RWPE2 (cell line): ENCODE data around the gene FAR2.
"Not testable (repeated sequence)": the region's sequence is repeated elsewhere in the genome, so short reads cannot be mapped to it uniquely, and the experiment has no call there.

ENCODE experiments used
- ATAC-seq: fragments of 200-7000 bp; cut with Tn5 transposase; 3 replicates; pipeline ENCODE4 v1.9.1; 2021; ENCODE audit warnings: low read depth
- DNase-seq: peaks from one replicate; pipeline ENCODE4 v3.0.0-alpha.2; 2020; ENCODE audit warnings: low spot score
- H3K27ac ChIP-seq: fragments of 450-650 bp; 2 replicates; pipeline ENCODE4 v1.5.1; 2017; ENCODE audit warnings: mild to moderate bottlenecking; ENCODE audit not compliant: poor library complexity, severe bottlenecking
- H3K27me3 ChIP-seq: fragments of 250-450 bp; sonication (Bioruptor Pico); 2 replicates; pipeline ENCODE4 v1.5.1; 2021; ENCODE audit warnings: mild to moderate bottlenecking, moderate library complexity; ENCODE audit not compliant: insufficient read depth, poor library complexity, severe bottlenecking
- H3K36me3 ChIP-seq: fragments of 250-450 bp; sonication (Bioruptor Pico); 2 replicates; pipeline ENCODE4 v1.5.1; 2020; ENCODE audit warnings: low read depth, mild to moderate bottlenecking, moderate library complexity
- H3K4me1 ChIP-seq: fragments of 250-450 bp; sonication (Bioruptor Pico); 2 replicates; pipeline ENCODE4 v1.5.1; 2021; ENCODE audit warnings: mild to moderate bottlenecking, moderate library complexity; ENCODE audit not compliant: insufficient read depth, poor library complexity, severe bottlenecking
- H3K4me3 ChIP-seq: fragments of 250-450 bp; sonication (Bioruptor Pico); 2 replicates; pipeline ENCODE4 v1.5.1; 2021; ENCODE audit warnings: mild to moderate bottlenecking, moderate library complexity; ENCODE audit not compliant: severe bottlenecking
- H3K9me3 ChIP-seq: fragments of 250-450 bp; sonication (Bioruptor Pico); 2 replicates; pipeline ENCODE4 v1.5.1; 2021; ENCODE audit warnings: mild to moderate bottlenecking, moderate library complexity; ENCODE audit not compliant: severe bottlenecking
- TF ChIP-seq, protein P1 (sequence below): fragments of 450-650 bp; IDR thresholded peaks from one replicate; pipeline ENCODE4 v1.5.1; 2017; ENCODE audit warnings: mild to moderate bottlenecking, moderate library complexity; ENCODE audit not compliant: poor library complexity, severe bottlenecking

The FAR2 gene

DNA sequence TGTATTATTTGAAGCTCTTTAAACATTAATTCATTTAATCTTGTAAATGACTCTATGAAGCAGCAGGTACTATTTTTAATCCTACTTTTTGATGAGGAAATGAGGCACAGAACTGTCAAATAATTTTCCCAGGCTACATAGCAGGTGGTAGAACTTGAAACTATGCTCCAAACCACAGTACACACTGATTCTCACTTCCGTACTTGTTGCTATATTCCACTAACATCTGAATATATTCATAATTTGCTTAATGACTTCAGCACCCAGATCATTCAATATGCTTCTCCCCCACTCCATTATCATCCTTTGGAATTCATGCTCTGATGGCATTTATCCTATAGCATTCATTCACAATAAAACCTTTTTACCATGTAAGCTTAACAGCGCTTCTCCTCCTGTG is 227.0 kb downstream of the FAR2 start:
- Histone ChIP-seq H3K4me1 (no peaks in the 10 kb centered on the region), H3K27ac (no peak overlapping the region), H3K36me3 (peaks cover 20% of the 10 kb centered on the region), H3K4me3 (no peak overlapping the region), H3K27me3 (no peaks in the 10 kb centered on the region), H3K9me3 (no peaks in the 10 kb centered on the region)
- DNase-seq (no peak), ATAC-seq (no peak)
- TF ChIP-seq, protein P1, sequence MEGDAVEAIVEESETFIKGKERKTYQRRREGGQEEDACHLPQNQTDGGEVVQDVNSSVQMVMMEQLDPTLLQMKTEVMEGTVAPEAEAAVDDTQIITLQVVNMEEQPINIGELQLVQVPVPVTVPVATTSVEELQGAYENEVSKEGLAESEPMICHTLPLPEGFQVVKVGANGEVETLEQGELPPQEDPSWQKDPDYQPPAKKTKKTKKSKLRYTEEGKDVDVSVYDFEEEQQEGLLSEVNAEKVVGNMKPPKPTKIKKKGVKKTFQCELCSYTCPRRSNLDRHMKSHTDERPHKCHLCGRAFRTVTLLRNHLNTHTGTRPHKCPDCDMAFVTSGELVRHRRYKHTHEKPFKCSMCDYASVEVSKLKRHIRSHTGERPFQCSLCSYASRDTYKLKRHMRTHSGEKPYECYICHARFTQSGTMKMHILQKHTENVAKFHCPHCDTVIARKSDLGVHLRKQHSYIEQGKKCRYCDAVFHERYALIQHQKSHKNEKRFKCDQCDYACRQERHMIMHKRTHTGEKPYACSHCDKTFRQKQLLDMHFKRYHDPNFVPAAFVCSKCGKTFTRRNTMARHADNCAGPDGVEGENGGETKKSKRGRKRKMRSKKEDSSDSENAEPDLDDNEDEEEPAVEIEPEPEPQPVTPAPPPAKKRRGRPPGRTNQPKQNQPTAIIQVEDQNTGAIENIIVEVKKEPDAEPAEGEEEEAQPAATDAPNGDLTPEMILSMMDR = no peak

DNA sequence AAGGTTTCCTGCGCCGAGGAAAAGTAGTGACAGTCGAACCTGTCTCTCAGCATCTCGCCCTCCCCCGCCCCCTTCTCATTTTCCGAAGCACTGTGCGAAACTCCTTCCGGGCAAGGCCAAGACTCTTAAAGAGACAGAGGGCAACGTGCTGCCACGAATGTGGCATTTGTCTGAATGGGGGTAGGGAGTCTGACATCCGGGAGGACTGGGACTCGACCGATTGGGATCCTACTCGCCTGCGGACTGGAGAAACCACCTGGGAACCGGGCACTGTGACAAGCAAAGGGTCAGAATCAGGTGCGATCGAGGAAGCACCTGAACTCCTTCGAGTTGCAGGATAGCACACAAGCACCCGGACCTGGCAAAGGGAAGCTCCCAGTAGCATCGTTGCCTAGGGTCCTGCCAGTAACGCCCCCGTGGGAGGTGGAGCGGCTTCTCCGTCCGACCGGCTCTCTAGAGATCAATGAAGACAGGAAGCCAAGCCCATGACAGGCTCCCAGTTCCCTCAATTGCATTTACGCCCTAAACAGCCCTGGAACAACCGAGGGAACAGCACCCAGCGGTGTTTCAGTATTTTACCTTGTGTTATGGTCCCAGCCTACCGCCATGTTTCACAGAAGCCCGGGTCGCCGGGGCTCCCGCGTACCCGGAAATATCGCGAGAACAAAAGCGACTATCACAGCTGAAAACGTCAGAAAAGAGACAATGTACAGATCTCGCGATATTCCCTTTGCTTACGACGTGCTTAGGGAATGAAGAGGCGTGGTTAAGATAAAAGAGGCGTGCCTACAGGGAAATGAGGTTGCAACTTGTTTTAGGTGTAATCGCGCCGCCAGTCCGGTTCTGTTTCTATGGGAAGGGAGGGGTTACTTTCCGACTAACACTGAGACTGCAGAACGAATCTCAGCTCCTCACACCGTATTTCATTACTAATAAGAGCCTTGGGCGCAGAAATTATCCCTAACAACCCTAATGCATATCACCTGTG is 231.8 kb downstream of the FAR2 start, which contains the start of gene ERGIC2:
Gene ERGIC2, minus strand, starts transcription at position 637 of the 988 bp plus-strand sequence. CDS start 9,539 bp downstream, outside the sequence.
- Histone ChIP-seq H3K27me3 (no peaks in the 10 kb centered on the region), H3K4me1 (no peaks in the 10 kb centered on the region), H3K27ac (peak within 1 kb of the TSS; percentile 66), H3K36me3 (peaks cover 12% of the 10 kb centered on the region), H3K4me3 (peak within 1 kb of the TSS; percentile 71), H3K9me3 (no peaks in the 10 kb centered on the region)
- TF ChIP-seq, protein P1 = no peak
- ATAC-seq (peak; percentile 87), DNase-seq (peak; percentile 63)

DNA sequence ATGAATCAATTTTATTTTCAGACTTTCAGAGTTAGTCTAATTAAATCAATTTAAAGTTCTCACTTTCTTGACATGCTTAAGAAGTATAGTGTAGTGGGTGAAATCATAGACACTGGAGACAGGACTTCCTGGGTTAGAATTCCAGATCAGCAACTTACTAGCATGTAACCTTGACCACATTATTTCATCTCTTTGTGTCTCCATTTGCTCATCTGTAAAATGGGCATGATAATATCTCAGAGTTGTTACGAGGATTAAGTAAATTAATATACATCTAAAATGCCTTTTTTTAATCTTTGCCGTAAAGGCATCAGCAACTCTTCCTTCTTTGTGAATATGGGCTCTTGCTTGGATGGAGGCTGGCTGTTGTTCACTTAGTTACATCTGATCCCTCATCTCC is 233.2 kb downstream of the FAR2 start:
- H3K36me3 ChIP-seq = peaks cover 12% of the 10 kb centered on the region
- DNase-seq = no peak
- no peaks in the 10 kb centered on the region for H3K4me1 ChIP-seq
- no peak overlapping the region for H3K27ac ChIP-seq
- TF ChIP-seq, protein P1 = no peak
- ATAC-seq = no peak
- no peaks in the 10 kb centered on the region for H3K9me3 ChIP-seq
- H3K27me3 ChIP-seq = no peaks in the 10 kb centered on the region
- H3K4me3 ChIP-seq = no peak overlapping the region

DNA sequence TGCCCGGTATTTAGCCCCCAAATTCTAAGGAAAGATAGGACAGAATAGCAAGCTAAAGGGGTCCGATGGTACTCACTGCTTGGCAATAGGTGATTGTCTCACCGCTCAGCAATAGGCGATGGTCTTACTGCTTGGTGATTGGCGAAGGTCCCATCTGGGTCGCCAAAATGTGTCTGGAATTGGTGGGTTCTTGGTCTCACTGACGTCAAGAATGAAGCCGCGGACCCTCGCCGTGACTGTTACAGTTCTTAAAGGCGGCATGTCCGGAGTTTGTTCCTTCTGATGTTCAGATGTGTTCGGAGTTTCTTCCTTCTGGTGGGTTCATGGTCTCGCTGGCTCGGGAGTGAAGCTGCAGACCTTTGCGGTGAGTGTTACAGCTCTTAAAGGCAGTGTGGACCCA is 236.1 kb downstream of the FAR2 start:
- not testable (repeated sequence) for H3K27me3 ChIP-seq, H3K9me3 ChIP-seq, H3K27ac ChIP-seq, H3K36me3 ChIP-seq, ATAC-seq, H3K4me1 ChIP-seq, H3K4me3 ChIP-seq, DNase-seq
